ENCODE measurements around the gene CCDC187.

The CCDC187 gene

GRCh38 chr9:136202454-136203407 lies 101.2 kb downstream of the CCDC187 start:
- no peak for DNase-seq

GRCh38 chr9:136201609-136202453 lies 102.1 kb downstream of the CCDC187 start:
- DNase-seq, result no peak

GRCh38 chr9:136201174-136201573 lies 102.7 kb downstream of the CCDC187 start:
- DNase-seq, result no peak

- no peak for DNase-seq
Observed at GRCh38 chr9:136200424-136200823, 103.5 kb downstream of the CCDC187 start.
